Thoracic aorta (tissue), 2 donors: ENCODE results near the gene GOLIM4. TPM values are rescaled to one million over a fixed set of nuclear protein-coding genes. Genes with fewer than 3 reads are reported as not detected.
"Not testable (repeated sequence)": the region's sequence is repeated elsewhere in the genome, so short reads cannot be mapped to it uniquely, and the experiment has no call there.

Experiments used
- ATAC-seq: fragments of 150-250 bp; one replicate; pipeline ENCODE4 v1.8.0; 2017; ENCODE audit warnings: low read depth; ENCODE audit not compliant: insufficient number of reproducible peaks, low FRiP score
- DNase-seq: peaks from one replicate; pipeline ENCODE4 v3.0.0-alpha.2; 2020; ENCODE audit warnings: low spot score
- H3K27ac ChIP-seq, 2 donors: fragments of 200-600 bp; sonication (generic); 1 replicate in 1 of 2; 2 replicates in 1 of 2; pipeline ENCODE4 v1.5.1; 2016; ENCODE audit warnings: mild to moderate bottlenecking in 2 of 2, moderate library complexity in 2 of 2
- H3K27me3 ChIP-seq: fragments of 200-600 bp; sonication (generic); replicated peaks from 2 replicates; pipeline ENCODE4 v1.6.0; 2016; ENCODE audit warnings: mild to moderate bottlenecking; ENCODE audit not compliant: insufficient read depth
- H3K36me3 ChIP-seq: fragments of 200-600 bp; sonication (generic); one replicate; pipeline ENCODE4 v1.5.1; 2016
- H3K4me1 ChIP-seq, 2 donors: fragments of 200-600 bp; sonication (generic); 1 replicate in 1 of 2; 2 replicates in 1 of 2; pipeline versions ENCODE4 v1.5.1 to v1.6.0; 2016; ENCODE audit warnings: low read depth in 2 of 2, mild to moderate bottlenecking in 1 of 2; ENCODE audit not compliant: control insufficient read depth in 1 of 2
- H3K4me3 ChIP-seq: fragments of 200-600 bp; sonication (generic); 2 replicates; pipeline ENCODE4 v1.5.1; 2016; ENCODE audit warnings: mild to moderate bottlenecking
- H3K9me3 ChIP-seq: fragments of 200-600 bp; sonication (generic); 2 replicates; pipeline ENCODE4 v1.5.1; 2016
- total RNA-seq, 2 donors: library from RNA; depleted of rRNA; stranded (reverse); fragments of >200 nt; gene quantifications; one replicate each; pipeline versions ENCODE4 v1.1.0 to v1.2.3, GENCODE V29; 2016
- TF ChIP-seq, protein P1 (sequence below): fragments of 200-600 bp; sonication (generic); IDR thresholded peaks from one replicate; pipeline ENCODE4 v1.5.1; 2019; ENCODE audit warnings: antibody characterized with exemption

The GOLIM4 gene, protein sequence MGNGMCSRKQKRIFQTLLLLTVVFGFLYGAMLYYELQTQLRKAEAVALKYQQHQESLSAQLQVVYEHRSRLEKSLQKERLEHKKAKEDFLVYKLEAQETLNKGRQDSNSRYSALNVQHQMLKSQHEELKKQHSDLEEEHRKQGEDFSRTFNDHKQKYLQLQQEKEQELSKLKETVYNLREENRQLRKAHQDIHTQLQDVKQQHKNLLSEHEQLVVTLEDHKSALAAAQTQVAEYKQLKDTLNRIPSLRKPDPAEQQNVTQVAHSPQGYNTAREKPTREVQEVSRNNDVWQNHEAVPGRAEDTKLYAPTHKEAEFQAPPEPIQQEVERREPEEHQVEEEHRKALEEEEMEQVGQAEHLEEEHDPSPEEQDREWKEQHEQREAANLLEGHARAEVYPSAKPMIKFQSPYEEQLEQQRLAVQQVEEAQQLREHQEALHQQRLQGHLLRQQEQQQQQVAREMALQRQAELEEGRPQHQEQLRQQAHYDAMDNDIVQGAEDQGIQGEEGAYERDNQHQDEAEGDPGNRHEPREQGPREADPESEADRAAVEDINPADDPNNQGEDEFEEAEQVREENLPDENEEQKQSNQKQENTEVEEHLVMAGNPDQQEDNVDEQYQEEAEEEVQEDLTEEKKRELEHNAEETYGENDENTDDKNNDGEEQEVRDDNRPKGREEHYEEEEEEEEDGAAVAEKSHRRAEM
- total RNA-seq, result 10 to 100 TPM; 43.1 to 49.5 TPM

DNA sequence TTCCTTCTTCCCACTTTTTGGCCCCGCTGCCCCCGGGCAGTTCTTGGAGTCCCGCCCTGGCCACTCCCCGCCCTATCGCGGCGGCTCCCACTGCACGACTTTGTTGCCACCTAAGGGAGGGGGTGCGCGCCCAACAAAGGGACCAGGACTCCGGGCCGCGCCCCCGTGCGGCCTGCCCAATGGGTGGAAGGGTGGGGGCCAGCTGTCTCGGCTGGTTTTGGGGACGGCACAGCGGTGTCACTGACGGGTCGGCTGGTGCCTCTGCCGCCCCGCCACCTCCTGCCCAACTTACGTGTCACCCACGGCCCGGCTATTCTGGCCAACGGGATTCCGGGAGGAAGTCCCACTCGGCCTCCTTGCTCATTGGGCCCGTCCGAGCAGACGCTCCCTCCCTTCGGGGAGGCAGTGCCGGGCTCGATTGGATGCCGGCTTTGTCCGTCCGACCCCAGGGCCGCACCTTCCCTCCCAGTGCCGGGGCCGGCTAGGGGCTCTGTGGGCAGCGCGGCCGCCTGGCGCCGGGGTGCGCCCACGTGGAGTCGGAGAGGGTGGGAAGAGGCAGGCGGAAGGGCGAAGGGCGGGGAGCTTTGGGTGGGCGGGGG lies at the start of gene GOLIM4:
Gene GOLIM4 (minus strand): TSS at position 314 of the 599 bp plus-strand sequence. CDS start 639 bp downstream, outside the sequence.
- DNase-seq, result peak; percentile 84
- TF ChIP-seq, protein P1, sequence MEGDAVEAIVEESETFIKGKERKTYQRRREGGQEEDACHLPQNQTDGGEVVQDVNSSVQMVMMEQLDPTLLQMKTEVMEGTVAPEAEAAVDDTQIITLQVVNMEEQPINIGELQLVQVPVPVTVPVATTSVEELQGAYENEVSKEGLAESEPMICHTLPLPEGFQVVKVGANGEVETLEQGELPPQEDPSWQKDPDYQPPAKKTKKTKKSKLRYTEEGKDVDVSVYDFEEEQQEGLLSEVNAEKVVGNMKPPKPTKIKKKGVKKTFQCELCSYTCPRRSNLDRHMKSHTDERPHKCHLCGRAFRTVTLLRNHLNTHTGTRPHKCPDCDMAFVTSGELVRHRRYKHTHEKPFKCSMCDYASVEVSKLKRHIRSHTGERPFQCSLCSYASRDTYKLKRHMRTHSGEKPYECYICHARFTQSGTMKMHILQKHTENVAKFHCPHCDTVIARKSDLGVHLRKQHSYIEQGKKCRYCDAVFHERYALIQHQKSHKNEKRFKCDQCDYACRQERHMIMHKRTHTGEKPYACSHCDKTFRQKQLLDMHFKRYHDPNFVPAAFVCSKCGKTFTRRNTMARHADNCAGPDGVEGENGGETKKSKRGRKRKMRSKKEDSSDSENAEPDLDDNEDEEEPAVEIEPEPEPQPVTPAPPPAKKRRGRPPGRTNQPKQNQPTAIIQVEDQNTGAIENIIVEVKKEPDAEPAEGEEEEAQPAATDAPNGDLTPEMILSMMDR, result no peak
- peak; percentile 90 for ATAC-seq

DNA sequence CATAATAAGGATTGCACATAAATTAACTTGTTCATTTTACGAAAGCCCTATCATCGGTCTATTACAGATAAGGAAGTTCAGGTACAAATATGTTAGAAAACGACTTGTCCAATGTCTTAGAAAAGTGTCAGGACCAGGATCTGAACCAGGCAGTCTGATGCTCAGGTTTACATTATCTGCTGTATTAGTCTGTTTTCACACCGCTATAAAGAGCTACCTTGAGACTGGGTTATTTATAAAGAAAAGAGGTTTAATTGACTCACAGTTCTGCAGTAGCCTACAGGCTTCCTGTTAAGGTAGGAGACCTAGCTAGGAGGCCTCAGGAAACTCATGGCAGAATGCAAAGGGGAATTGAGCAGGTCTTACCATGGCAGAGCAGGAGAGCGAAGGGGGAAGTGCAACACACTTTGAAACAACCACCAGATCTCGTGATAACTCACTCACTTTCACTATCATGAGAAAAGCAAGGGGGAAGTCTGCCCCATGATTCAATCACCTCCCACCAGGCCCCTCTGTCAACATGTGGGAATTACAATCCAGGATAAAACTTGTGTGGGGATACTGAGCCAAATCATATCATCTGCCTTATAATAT lies 45.8 kb upstream of the GOLIM4 start:
- Histone ChIP-seq H3K4me1 (no peaks in the 10 kb centered on the region), H3K36me3 (no peaks in the 10 kb centered on the region), H3K4me3 (no peak overlapping the region), H3K27me3 (no peaks in the 10 kb centered on the region), H3K27ac (no peak overlapping the region), H3K9me3 (no peaks in the 10 kb centered on the region)
- ATAC-seq, result no peak
- DNase-seq, result no peak
- TF ChIP-seq, protein P1, result no peak

More for the DNA sequence above, at the start of gene GOLIM4:
- Histone ChIP-seq H3K27ac (peak within 1 kb of the TSS; percentile 94 to 96), H3K4me3 (peak within 1 kb of the TSS; percentile 92), H3K27me3 (no peaks in the 10 kb centered on the region), H3K36me3 (no peaks in the 10 kb centered on the region), H3K9me3 (no peaks in the 10 kb centered on the region), H3K4me1 (peaks cover 26 to 41% of the 10 kb centered on the region in 2 donors)

DNA sequence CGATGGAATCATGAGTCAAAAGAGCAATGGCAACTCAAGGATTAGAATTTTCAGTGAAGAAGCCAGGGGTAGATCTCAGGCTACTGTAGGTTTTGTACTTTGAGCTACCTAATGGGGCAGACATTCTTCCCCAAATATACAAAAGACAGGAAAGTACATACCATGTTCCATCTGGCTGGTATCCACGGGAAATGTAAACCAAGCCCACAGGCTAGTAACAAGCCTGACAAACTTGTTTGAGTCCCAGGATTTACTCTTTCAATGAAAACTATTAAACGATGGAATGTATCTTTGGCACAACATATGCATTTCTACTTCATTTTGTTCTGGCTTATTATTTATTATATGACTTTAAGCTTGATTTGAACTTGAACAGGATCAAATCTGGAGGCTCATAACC lies 44.2 kb upstream of the GOLIM4 start:
- H3K27ac ChIP-seq, result no peak overlapping the region
- no peaks in the 10 kb centered on the region for H3K27me3 ChIP-seq
- ATAC-seq (no peak), DNase-seq (no peak)
- TF ChIP-seq, protein P1, result no peak
- no peaks in the 10 kb centered on the region for H3K4me1 ChIP-seq
- no peaks in the 10 kb centered on the region for H3K9me3 ChIP-seq
- H3K36me3 ChIP-seq, result no peaks in the 10 kb centered on the region
- no peak overlapping the region for H3K4me3 ChIP-seq

DNA sequence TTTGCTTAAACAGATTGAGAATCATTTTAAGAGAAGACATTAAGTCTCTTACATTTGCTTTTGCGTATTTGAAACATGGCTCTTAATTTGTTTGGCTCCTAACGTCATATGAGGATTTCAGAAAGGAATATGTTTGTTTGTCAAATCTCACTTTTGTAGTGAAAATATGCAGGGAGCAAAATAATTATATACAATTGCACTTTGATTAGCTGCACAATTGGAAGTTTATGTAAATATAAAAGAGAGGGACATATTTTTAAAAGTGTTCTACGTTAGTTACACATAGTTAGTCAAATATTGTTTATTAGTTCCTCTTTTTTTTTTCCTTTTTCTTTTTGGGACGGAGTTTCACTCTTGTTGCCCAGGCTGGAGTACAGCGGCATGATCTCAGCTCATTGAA lies 42.7 kb upstream of the GOLIM4 start:
- H3K27ac ChIP-seq, result no peak overlapping the region
- TF ChIP-seq, protein P1, result no peak
- H3K36me3 ChIP-seq, result no peaks in the 10 kb centered on the region
- no peak overlapping the region for H3K4me3 ChIP-seq
- no peaks in the 10 kb centered on the region for H3K4me1 ChIP-seq
- H3K9me3 ChIP-seq, result no peaks in the 10 kb centered on the region
- DNase-seq (no peak), ATAC-seq (no peak)
- no peaks in the 10 kb centered on the region for H3K27me3 ChIP-seq

DNA sequence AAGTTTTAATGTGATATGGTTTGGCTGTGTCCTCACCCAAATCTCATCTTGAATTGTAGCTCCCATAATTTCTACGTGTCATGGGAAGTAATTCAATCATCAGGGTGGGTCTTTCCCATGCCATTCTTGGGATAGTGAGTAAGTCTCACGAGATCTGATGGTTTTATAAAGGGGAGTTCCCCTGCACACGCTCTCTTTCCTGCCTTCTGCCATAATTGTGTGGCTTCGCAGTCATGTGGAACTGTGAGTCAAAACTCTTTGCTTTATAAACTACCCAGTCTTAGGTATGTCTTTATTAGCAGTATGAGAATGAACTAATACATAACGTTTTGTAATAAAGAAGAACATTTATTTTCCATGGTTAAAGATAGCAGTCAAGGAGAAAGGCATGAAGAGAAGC lies 39.2 kb upstream of the GOLIM4 start:
- Histone ChIP-seq H3K4me3 (no peak overlapping the region), H3K27me3 (no peaks in the 10 kb centered on the region), H3K9me3 (no peaks in the 10 kb centered on the region), H3K36me3 (no peaks in the 10 kb centered on the region), H3K27ac (no peak overlapping the region), H3K4me1 (no peaks in the 10 kb centered on the region)
- ATAC-seq, result no peak
- no peak for DNase-seq
- TF ChIP-seq, protein P1, result no peak

DNA sequence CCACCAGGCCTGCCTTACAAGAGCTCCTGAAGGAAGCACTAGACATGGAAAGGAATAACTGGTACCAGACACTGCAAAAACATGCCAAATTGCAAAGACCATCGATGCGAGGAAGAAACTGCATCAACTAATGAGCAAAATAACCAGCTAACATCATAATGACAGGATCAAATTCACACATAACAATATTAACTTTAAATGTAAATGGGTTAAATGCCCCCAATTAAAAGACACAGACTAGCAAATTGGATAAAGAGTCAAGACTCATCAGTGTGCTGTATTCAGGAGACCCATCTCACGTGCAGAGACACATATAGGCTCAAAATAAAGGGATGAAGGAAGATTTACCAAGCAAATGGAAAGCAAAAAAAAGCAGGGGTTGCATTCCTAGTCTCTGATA lies 34.5 kb upstream of the GOLIM4 start:
- not testable (repeated sequence) for H3K27me3 ChIP-seq, H3K27ac ChIP-seq, H3K36me3 ChIP-seq, H3K4me3 ChIP-seq, DNase-seq, ATAC-seq, H3K9me3 ChIP-seq, H3K4me1 ChIP-seq

DNA sequence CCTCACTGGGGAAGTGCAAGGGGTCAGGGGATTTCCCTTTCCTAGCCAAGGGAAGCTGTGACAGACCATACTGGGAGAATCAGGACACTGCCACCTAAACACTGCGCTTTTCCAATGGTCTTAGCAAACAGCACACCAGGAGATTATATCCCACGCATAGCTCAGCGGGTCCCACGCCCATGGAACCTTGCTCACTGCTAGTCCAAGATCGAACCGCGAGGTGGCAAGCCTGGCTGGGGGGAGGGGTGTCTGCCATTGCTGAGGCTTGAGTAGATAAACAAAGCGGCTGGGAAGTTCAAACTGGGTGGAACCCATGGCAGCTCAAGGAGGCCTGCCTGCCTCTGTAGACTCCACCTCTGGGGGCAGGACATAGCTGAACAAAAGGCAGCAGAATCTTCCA lies 32.7 kb upstream of the GOLIM4 start:
- H3K27ac ChIP-seq, H3K9me3 ChIP-seq, ATAC-seq, H3K27me3 ChIP-seq, H3K4me1 ChIP-seq, H3K36me3 ChIP-seq, DNase-seq, H3K4me3 ChIP-seq: not testable (repeated sequence)
